Upper lobe of right lung (tissue), 1 donor: Measurements from ENCODE around the gene WWOX. TPM values are rescaled to one million over a fixed set of nuclear protein-coding genes. Genes with fewer than 3 reads are reported as not detected.

Experiments
- ATAC-seq: fragments of 200-7000 bp; cut with Tn5 transposase; one replicate; pipeline ENCODE4 v1.9.1; 2020; ENCODE audit warnings: mild to moderate bottlenecking, moderate library complexity
- DNase-seq: peaks from one replicate; pipeline ENCODE4 v3.0.0-alpha.2; 2020
- H3K27ac ChIP-seq: fragments of 200-600 bp; one replicate; pipeline ENCODE4 v1.8.0; 2022
- H3K27me3 ChIP-seq: fragments of 200-600 bp; one replicate; pipeline ENCODE4 v1.8.0; 2022; ENCODE audit warnings: mild to moderate bottlenecking
- H3K36me3 ChIP-seq: fragments of 200-600 bp; one replicate; pipeline ENCODE4 v1.8.0; 2022
- H3K4me1 ChIP-seq: fragments of 200-600 bp; one replicate; pipeline ENCODE4 v1.8.0; 2022
- H3K4me3 ChIP-seq: fragments of 200-600 bp; one replicate; pipeline ENCODE4 v1.8.0; 2022; ENCODE audit warnings: mild to moderate bottlenecking
- H3K9me3 ChIP-seq: fragments of 200-600 bp; one replicate; pipeline ENCODE4 v1.8.0; 2022
- intact Hi-C: fragments of 100-400 bp; cut with DNase I; formaldehyde crosslinking; loops from one replicate; pipeline ENCODE4 v1.11.0; 2022
- total RNA-seq: library from RNA; stranded (reverse); fragmentation: NEBNext Ultra II Directional; extraction: Animal tissue kit (Norgen Biotek cat#: 25700); gene quantifications from one replicate; pipeline ENCODE4 v1.2.1, GENCODE V29; 2021
- TF ChIP-seq, protein P1 (sequence below): fragments of 200-600 bp; IDR thresholded peaks from one replicate; pipeline ENCODE4 v1.8.0; 2022; ENCODE audit warnings: antibody characterized with exemption
- donor health status: DM: no; HTN: yes; CAD: no; lungs with severe emphysema.

WWOX gene
- total RNA-seq, 1 donor from 2014 or later, result 17.0 TPM

DNA sequence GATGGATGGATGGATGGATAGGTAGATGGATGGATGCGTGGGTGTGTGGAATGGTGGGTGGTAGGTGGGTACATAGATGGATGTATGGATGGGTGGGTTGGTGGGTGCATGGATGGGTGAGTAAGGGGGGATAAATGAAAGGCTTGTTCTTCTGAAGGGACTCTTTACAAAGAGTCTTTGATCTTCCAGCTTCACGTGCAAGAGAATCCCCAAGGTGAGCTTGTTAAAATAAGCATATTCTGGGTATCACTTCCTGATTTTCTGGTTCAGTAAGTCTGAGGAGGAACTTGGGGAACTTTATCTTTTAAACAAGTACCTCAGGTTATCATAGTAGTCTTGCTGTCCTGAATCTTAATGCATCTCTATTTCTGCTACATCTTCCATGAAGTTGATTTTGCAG is 862.0 kb downstream of the WWOX start:
- H3K9me3 ChIP-seq, result no peaks in the 10 kb centered on the region
- H3K36me3 ChIP-seq, result no peaks in the 10 kb centered on the region
- H3K4me1 ChIP-seq, result no peaks in the 10 kb centered on the region
- H3K4me3 ChIP-seq, result no peak overlapping the region
- DNase-seq (no peak), ATAC-seq (no peak)
- intact Hi-C loops, result no loop called here
- TF ChIP-seq, protein P1, sequence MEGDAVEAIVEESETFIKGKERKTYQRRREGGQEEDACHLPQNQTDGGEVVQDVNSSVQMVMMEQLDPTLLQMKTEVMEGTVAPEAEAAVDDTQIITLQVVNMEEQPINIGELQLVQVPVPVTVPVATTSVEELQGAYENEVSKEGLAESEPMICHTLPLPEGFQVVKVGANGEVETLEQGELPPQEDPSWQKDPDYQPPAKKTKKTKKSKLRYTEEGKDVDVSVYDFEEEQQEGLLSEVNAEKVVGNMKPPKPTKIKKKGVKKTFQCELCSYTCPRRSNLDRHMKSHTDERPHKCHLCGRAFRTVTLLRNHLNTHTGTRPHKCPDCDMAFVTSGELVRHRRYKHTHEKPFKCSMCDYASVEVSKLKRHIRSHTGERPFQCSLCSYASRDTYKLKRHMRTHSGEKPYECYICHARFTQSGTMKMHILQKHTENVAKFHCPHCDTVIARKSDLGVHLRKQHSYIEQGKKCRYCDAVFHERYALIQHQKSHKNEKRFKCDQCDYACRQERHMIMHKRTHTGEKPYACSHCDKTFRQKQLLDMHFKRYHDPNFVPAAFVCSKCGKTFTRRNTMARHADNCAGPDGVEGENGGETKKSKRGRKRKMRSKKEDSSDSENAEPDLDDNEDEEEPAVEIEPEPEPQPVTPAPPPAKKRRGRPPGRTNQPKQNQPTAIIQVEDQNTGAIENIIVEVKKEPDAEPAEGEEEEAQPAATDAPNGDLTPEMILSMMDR, result no peak
- H3K27me3 ChIP-seq, result no peaks in the 10 kb centered on the region
- H3K27ac ChIP-seq, result no peak overlapping the region

GRCh38 chr16:78962457-78962929 is 863.0 kb downstream of the WWOX start:
- Histone ChIP-seq H3K4me3 (no peak overlapping the region), H3K27me3 (no peaks in the 10 kb centered on the region), H3K9me3 (no peaks in the 10 kb centered on the region), H3K36me3 (no peaks in the 10 kb centered on the region), H3K27ac (no peak overlapping the region), H3K4me1 (no peaks in the 10 kb centered on the region)
- DNase-seq (no peak), ATAC-seq (no peak)
- TF ChIP-seq, protein P1, result no peak
- intact Hi-C loops, result no loop called here

DNA sequence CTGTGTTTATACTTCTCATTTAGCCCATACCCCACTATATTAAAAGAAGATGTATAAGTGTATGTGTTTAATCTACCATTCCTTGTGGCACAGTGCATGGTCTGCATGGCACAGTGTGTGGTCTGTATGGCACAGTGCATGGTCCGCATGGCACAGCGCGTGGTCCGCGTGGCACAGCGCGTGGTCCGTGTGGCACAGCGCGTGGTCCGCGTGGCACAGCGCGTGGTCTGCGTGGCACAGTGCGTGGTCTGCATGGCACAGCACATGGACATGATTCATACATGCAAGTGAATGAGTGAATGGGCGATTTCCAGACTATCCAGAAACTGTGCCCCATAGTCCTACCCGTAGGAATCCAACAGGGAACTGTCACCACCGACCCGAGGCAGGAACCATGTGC is 868.5 kb downstream of the WWOX start:
- H3K27me3 ChIP-seq, result no peaks in the 10 kb centered on the region
- H3K4me3 ChIP-seq, result no peak overlapping the region
- ATAC-seq (no peak), DNase-seq (no peak)
- no peaks in the 10 kb centered on the region for H3K36me3 ChIP-seq
- intact Hi-C loops, result no loop called here
- no peaks in the 10 kb centered on the region for H3K4me1 ChIP-seq
- H3K27ac ChIP-seq, result no peak overlapping the region
- TF ChIP-seq, protein P1, result no peak
- no peaks in the 10 kb centered on the region for H3K9me3 ChIP-seq

GRCh38 chr16:78969721-78970120 is 870.3 kb downstream of the WWOX start:
- no peaks in the 10 kb centered on the region for H3K4me1 ChIP-seq
- no peaks in the 10 kb centered on the region for H3K27me3 ChIP-seq
- no peak for DNase-seq
- H3K9me3 ChIP-seq, result no peaks in the 10 kb centered on the region
- H3K36me3 ChIP-seq, result no peaks in the 10 kb centered on the region
- intact Hi-C loops, result no loop called here
- H3K27ac ChIP-seq, result no peak overlapping the region
- TF ChIP-seq, protein P1, result no peak
- no peak for ATAC-seq
- H3K4me3 ChIP-seq, result no peak overlapping the region

DNA sequence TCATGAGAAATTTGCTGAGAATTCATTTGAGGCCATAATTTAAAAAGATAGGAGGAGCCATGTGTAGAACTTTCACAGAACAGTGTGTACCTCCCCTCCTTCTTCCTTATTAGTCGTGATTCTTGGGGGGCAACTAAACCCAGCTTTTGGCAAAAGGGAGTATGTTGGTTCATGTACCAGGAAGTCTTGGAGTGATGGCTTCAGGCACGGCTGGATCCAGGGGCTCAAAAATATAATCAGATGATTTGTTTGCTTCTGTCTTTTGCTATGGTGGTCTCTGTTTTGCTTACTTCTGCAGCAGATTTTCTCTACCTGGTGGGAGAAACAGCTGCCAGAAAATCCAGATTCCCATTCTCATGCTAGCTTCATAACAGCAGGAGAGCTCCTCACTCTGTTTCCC is 871.2 kb downstream of the WWOX start:
- H3K36me3 ChIP-seq, result no peaks in the 10 kb centered on the region
- H3K4me1 ChIP-seq, result no peaks in the 10 kb centered on the region
- H3K9me3 ChIP-seq, result no peaks in the 10 kb centered on the region
- H3K27ac ChIP-seq, result no peak overlapping the region
- H3K4me3 ChIP-seq, result no peak overlapping the region
- DNase-seq (no peak), ATAC-seq (no peak)
- TF ChIP-seq, protein P1, result no peak
- no peaks in the 10 kb centered on the region for H3K27me3 ChIP-seq
- intact Hi-C loops, result no loop called here

GRCh38 chr16:78972006-78972405 is 872.6 kb downstream of the WWOX start:
- DNase-seq (no peak), ATAC-seq (no peak)
- H3K4me3 ChIP-seq, result no peak overlapping the region
- TF ChIP-seq, protein P1, result no peak
- no peaks in the 10 kb centered on the region for H3K27me3 ChIP-seq
- no peaks in the 10 kb centered on the region for H3K36me3 ChIP-seq
- H3K9me3 ChIP-seq, result no peaks in the 10 kb centered on the region
- no peaks in the 10 kb centered on the region for H3K4me1 ChIP-seq
- intact Hi-C loops, result no loop called here
- no peak overlapping the region for H3K27ac ChIP-seq
